ENCODE results near the gene FHOD3.

Gene FHOD3

DNA sequence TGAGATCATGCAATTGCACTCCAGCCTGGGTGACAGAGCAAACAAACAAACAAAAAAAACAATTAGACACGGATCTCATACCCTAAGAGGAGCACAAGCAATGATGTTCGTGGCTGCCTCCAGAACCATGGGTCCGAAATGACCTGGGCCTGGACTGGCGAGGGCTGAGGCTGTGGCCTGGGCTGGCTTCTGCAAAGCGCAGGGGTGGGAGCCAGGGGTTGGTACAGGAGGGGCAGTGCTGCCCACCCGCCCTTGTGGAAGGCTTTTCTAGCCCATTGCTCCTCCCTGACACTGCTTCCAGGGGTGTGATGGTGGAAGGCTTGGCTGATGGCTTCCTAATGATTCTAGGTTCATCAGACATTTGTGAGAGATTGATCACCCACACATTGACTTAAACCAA is 167.8 kb downstream of the FHOD3 start:
- TF ChIP-seq, protein P1, sequence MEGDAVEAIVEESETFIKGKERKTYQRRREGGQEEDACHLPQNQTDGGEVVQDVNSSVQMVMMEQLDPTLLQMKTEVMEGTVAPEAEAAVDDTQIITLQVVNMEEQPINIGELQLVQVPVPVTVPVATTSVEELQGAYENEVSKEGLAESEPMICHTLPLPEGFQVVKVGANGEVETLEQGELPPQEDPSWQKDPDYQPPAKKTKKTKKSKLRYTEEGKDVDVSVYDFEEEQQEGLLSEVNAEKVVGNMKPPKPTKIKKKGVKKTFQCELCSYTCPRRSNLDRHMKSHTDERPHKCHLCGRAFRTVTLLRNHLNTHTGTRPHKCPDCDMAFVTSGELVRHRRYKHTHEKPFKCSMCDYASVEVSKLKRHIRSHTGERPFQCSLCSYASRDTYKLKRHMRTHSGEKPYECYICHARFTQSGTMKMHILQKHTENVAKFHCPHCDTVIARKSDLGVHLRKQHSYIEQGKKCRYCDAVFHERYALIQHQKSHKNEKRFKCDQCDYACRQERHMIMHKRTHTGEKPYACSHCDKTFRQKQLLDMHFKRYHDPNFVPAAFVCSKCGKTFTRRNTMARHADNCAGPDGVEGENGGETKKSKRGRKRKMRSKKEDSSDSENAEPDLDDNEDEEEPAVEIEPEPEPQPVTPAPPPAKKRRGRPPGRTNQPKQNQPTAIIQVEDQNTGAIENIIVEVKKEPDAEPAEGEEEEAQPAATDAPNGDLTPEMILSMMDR (IDR thresholded peaks at IDR 0.05; ENCODE audit: low read depth, low read length): no peak
- H3K4me3 ChIP-seq (ENCODE audit: low read depth, low read length): no peak overlapping the region

GRCh38 chr18:36465970-36466369 is 168.5 kb downstream of the FHOD3 start:
- TF ChIP-seq, protein P1 (IDR thresholded peaks at IDR 0.05; ENCODE audit: low read depth, low read length): no peak
- H3K4me3 ChIP-seq (ENCODE audit: low read depth, low read length): no peak overlapping the region

DNA sequence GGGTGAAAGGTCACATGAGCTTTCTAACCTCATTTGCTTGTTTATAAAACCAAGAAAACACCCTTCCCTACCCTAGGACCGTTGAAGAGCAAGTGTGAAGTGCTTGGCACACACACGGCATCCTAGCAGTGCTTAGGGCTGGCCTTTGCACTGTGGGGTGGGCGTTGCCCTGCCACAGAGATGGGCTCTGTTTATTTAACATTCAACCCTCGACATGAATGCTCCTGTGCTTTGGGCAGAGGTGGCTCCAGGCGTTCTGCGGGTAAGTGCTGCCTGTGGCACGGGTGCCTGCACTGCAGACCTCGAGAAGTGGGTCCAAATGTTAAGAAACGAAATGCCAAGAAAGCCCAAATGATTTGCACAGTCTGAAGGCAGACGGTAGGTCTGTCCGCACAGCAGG is 170.1 kb downstream of the FHOD3 start:
- TF ChIP-seq, protein P1 (IDR thresholded peaks at IDR 0.05; ENCODE audit: low read depth, low read length): no peak
- no peak overlapping the region for H3K4me3 ChIP-seq (ENCODE audit: low read depth, low read length)

DNA sequence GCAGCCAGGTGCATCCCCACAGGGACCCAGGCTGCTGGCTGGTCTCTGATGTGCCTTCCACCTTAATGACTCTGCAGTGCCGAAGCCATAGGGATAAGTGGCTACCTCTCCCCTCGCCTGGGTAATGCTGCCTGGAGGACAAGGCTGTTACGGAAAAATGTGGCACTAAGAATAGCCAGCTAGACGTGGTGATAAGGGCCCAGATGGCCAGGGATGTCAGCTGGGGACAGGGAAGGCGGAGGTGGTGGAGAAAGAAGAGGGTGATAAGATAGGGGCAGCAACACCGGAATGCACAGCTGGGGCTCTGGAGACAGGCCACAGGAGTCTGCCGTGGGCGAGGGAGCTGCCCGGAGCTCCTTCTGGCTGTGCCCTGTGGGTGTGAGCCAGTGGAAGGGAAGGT is 170.6 kb downstream of the FHOD3 start:
- TF ChIP-seq, protein P1 (IDR thresholded peaks at IDR 0.05; ENCODE audit: low read depth, low read length): no peak
- no peak overlapping the region for H3K4me3 ChIP-seq (ENCODE audit: low read depth, low read length)

DNA sequence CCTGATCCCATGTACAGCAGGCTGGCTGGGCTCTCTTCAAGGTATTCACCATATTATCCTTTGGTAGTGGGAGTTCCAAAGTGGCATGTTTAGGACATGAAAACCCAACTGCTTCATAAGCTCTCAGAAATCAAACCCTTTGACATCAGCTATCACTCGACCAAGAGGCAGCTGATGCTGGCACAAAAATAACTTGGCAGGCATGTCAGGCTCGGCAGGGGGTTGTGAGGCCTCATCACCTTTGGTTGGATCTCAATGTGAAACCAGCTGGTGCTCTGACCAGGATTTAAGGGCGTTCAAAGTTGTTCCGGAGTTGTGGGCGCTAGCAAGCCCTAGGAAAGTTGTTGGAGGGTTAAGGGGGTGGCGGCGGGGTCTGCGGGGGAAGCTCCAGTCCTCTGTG is 171.9 kb downstream of the FHOD3 start:
- TF ChIP-seq, protein P1 (IDR thresholded peaks at IDR 0.05; ENCODE audit: low read depth, low read length): no peak
- no peak overlapping the region for H3K4me3 ChIP-seq (ENCODE audit: low read depth, low read length)

DNA sequence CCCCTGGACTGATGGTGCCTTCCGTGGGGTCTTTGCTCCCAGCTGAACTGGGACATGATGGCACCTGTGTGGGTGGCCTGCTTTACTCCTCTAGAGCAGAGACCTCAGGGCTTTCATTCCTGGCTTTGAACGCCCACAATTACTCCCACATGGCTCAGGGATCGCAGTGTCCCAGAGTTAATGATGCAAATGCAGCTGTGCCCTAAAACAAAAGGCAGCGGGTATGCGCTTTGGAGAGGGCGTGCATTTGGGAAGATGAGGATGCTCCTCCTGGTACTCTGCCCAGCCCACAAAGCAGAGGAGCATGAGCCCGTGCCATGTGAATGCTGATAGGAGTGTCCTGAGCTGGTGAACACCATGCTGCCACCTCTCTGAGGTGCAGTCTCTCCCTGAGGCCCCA is 173.4 kb downstream of the FHOD3 start:
- H3K4me3 ChIP-seq (ENCODE audit: low read depth, low read length): no peak overlapping the region
- TF ChIP-seq, protein P1 (IDR thresholded peaks at IDR 0.05; ENCODE audit: low read depth, low read length): no peak

DNA sequence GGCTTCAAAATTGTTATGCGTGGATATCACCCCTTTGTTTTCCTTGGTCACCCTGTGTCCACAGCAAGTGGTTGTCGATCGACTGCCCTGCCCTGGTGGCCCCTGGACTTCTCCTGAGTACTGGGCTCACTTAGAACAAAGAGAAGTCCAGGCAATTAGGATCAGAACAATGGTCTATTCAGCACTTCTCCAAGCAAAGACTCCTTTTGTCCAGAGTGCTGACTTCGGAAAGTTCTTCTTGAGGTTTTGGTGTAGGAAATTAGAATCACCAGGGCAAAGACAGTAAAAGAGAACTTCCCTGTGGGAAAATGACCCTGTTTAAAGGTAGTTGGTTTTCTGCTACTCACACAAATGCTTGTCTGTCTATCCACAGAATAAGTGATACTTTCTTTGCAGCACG is 173.9 kb downstream of the FHOD3 start:
- no peak overlapping the region for H3K4me3 ChIP-seq (ENCODE audit: low read depth, low read length)
- TF ChIP-seq, protein P1 (IDR thresholded peaks at IDR 0.05; ENCODE audit: low read depth, low read length): no peak
